HEK293T (cell line): ENCODE results near the gene CPTP.
A peak's percentile ranks its signal among the peaks of the same experiment; 100 is the strongest.

Source experiments
- CTCF ChIA-PET: fragments of 350-600 bp; formaldehyde crosslinking; extraction: SDS; loops from one replicate; lab custom pipeline; 2021; ENCODE audit warnings: antibody characterized with exemption, inconsistent platforms; lab: Yijun Ruan, JAX
- POLR2A ChIA-PET: fragments of 350-600 bp; formaldehyde crosslinking; extraction: SDS; loops from one replicate; lab custom pipeline; 2020; ENCODE audit warnings: antibody characterized with exemption, inconsistent platforms; lab: Yijun Ruan, JAX
- DNase-seq: peaks from one replicate; pipeline ENCODE4 v3.0.0; 2012; ENCODE audit warnings: mixed read lengths; ENCODE audit errors: extremely low spot score
- ARNT ChIP-seq: fragments of 450-650 bp; IDR thresholded peaks from 2 replicates; pipeline ENCODE4 v1.6.1; 2017; ENCODE audit warnings: mild to moderate bottlenecking
- BHLHE40 ChIP-seq: fragments of 450-650 bp; IDR thresholded peaks from 2 replicates; pipeline ENCODE4 v1.6.1; 2016; ENCODE audit warnings: mild to moderate bottlenecking, moderate library complexity, borderline replicate concordance
- CTBP1 ChIP-seq: fragments of 450-650 bp; IDR thresholded peaks from 2 replicates; pipeline ENCODE4 v1.6.1; 2016; ENCODE audit warnings: borderline replicate concordance
- ELF4 ChIP-seq: fragments of 450-650 bp; IDR thresholded peaks from 2 replicates; pipeline ENCODE4 v1.6.1; 2017; ENCODE audit warnings: antibody characterized with exemption
- FOXA1 ChIP-seq: fragments of 450-650 bp; IDR thresholded peaks from 2 replicates; pipeline ENCODE4 v1.6.1; 2016; ENCODE audit warnings: mild to moderate bottlenecking
- FOXK2 ChIP-seq: fragments of 450-650 bp; IDR thresholded peaks from 2 replicates; pipeline ENCODE4 v1.6.1; 2016; ENCODE audit warnings: mild to moderate bottlenecking
- FOXM1 ChIP-seq: fragments of 450-650 bp; IDR thresholded peaks from 2 replicates; pipeline ENCODE4 v1.6.1; 2017; ENCODE audit warnings: mild to moderate bottlenecking, borderline replicate concordance
- HDGF ChIP-seq: fragments of 450-650 bp; IDR thresholded peaks from 2 replicates; pipeline ENCODE4 v1.6.1; 2017; ENCODE audit warnings: antibody characterized with exemption, borderline replicate concordance
- L3MBTL2 ChIP-seq: fragments of 450-650 bp; conservative IDR thresholded peaks from 2 replicates; pipeline ENCODE4 v1.6.1; 2016; ENCODE audit warnings: mild to moderate bottlenecking
- LEF1 ChIP-seq: fragments of 450-650 bp; IDR thresholded peaks from 2 replicates; pipeline ENCODE4 v1.6.1; 2017; ENCODE audit warnings: mild to moderate bottlenecking, borderline replicate concordance
- NFRKB ChIP-seq: fragments of 450-650 bp; IDR thresholded peaks from 2 replicates; pipeline ENCODE4 v1.6.1; 2016; ENCODE audit warnings: mild to moderate bottlenecking, moderate library complexity
- PKNOX1 ChIP-seq: fragments of 450-650 bp; IDR thresholded peaks from 2 replicates; pipeline ENCODE4 v1.6.1; 2016
- SP1 ChIP-seq: fragments of 450-650 bp; IDR thresholded peaks from 2 replicates; pipeline ENCODE4 v1.6.1; 2017
- SUZ12 ChIP-seq: fragments of 450-650 bp; IDR thresholded peaks from 2 replicates; pipeline ENCODE4 v1.6.1; 2016; ENCODE audit warnings: mild to moderate bottlenecking
- TARDBP ChIP-seq: fragments of 450-650 bp; IDR thresholded peaks from 2 replicates; pipeline ENCODE4 v1.6.1; 2016
- ZNF384 ChIP-seq: fragments of 450-650 bp; IDR thresholded peaks from 2 replicates; pipeline ENCODE4 v1.6.1; 2016

Gene CPTP

GRCh38 chr1:1346501-1346890, 21.9 kb downstream of the CPTP start:
- CTCF ChIA-PET = interaction anchor here (1.9 kb wide), 1 partner anchor 158 kb away, joined by 9 read pairs; no protein-coding TSS in a partner anchor
- POLR2A ChIA-PET = no interaction called here
- no peak for DNase-seq
- TF ChIP-seq TARDBP = no peak
- TF ChIP-seq ARNT = no peak
- TF ChIP-seq NFRKB = no peak
- TF ChIP-seq ZNF384 = no peak
- no peak for TF ChIP-seq HDGF
- no peak for TF ChIP-seq PKNOX1
- TF ChIP-seq SUZ12 = no peak
- TF ChIP-seq L3MBTL2 = no peak

GRCh38 chr1:1347026-1347595, 22.5 kb downstream of the CPTP start:
- TF ChIP-seq FOXK2 (no peak), CTBP1 (no peak), HDGF (no peak), FOXA1 (no peak), SUZ12 (no peak), NFRKB (no peak), L3MBTL2 (no peak), LEF1 (no peak), ELF4 (no peak), ARNT (no peak), SP1 (no peak), PKNOX1 (no peak), FOXM1 (no peak), ZNF384 (no peak), BHLHE40 (no peak), TARDBP (no peak)
- POLR2A ChIA-PET = interaction anchor here (0.8 to 1.2 kb wide), 6 partner anchors 11 to 52 kb away, joined by 3 to 5 read pairs (median 4); partner anchors contain the start of genes AURKAIP1 and CCNL2
- CTCF ChIA-PET = interaction anchor here (0.5 kb wide), 1 partner anchor 311 kb away, joined by 4 read pairs; no protein-coding TSS in a partner anchor
- no peak for DNase-seq

- TF ChIP-seq ARNT = no peak
- no peak for TF ChIP-seq LEF1
- CTCF ChIA-PET = no interaction called here
- POLR2A ChIA-PET = interaction anchor here (0.8 to 1.4 kb wide), 9 partner anchors 10 to 53 kb away, joined by 3 to 5 read pairs (median 4); partner anchors contain the start of genes AURKAIP1 and CCNL2
- DNase-seq = peak; percentile 49
These were observed 23.2 kb downstream of the CPTP start for GRCh38 chr1:1347663-1348419.

- POLR2A ChIA-PET = interaction anchor here (0.8 to 1.4 kb wide), 7 partner anchors 11 to 52 kb away, joined by 3 to 5 read pairs (median 3); partner anchors contain the start of gene AURKAIP1
These were observed 24.0 kb downstream of the CPTP start for GRCh38 chr1:1348420-1349255.

More at GRCh38 chr1:1348420-1349255, 24.0 kb downstream of the CPTP start:
- no peak for DNase-seq
- TF ChIP-seq CTBP1 (no peak), HDGF (no peak), SUZ12 (no peak), BHLHE40 (no peak), ZNF384 (no peak), LEF1 (no peak; the same call in 1 of the 2 replicates), PKNOX1 (no peak), L3MBTL2 (no peak), FOXA1 (no peak), NFRKB (no peak), TARDBP (no peak), SP1 (no peak), ARNT (no peak), FOXK2 (no peak), FOXM1 (no peak)
- CTCF ChIA-PET = no interaction called here
